Astrocyte of the spinal cord (primary cell): Measurements from ENCODE around the gene MIB2.

Experiments used
- DNase-seq: peaks from one replicate; pipeline ENCODE4 v3.0.0; 2011; ENCODE audit warnings: low read depth, low spot score
- H3K4me3 ChIP-seq: 2 replicates; pipeline ENCODE4 v1.5.1; 2011; ENCODE audit warnings: low read depth, mild to moderate bottlenecking, low read length, moderate library complexity
- in situ Hi-C: cut with HindIII; loops from 2 replicates; pipeline ENCODE4 v1.10.0; 2017; ENCODE audit warnings: low sequenced_read_pairs
- TF ChIP-seq, protein P1 (sequence below): IDR thresholded peaks from 2 replicates; pipeline ENCODE4 v1.5.1; 2012; ENCODE audit warnings: low read depth, mild to moderate bottlenecking, low read length, inconsistent platforms

MIB2 gene

DNA sequence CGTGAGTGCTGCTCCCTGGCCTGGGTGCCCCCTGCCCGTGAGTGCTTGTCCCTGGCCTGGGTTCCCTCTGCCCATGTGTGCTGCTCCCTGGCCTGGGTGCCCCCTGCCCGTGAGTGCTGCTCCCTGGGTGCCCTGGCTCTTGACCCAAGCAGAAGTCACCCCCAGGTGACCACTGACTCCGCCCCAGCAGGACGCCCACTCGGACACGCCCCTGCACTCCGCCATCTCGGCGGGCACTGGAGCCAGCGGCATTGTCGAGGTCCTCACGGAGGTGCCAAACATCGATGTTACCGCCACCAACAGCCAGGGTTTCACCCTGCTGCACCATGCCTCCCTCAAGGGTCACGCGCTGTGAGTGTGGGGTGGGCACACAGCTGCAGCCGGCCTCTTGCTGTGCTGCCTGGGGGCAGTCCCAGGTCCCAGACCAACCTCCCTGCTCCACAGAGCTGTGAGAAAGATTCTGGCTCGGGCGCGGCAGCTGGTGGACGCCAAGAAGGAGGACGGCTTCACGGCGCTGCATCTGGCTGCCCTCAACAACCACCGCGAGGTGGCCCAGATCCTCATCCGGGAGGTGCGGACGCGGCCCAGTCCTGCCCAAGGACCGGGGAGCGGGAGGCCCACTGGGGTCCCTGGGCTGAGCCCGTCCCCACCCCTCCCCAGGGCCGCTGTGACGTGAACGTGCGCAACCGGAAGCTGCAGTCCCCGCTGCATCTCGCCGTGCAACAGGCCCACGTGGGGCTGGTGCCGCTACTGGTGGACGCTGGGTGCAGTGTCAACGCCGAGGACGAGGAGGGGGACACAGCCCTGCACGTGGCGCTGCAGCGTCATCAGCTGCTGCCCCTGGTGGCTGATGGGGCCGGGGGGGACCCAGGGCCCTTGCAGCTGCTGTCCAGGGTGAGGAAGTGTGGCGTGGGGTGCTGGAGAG is 12.8 kb downstream of the MIB2 start:
- in situ Hi-C loops = no loop called here
- TF ChIP-seq, protein P1, sequence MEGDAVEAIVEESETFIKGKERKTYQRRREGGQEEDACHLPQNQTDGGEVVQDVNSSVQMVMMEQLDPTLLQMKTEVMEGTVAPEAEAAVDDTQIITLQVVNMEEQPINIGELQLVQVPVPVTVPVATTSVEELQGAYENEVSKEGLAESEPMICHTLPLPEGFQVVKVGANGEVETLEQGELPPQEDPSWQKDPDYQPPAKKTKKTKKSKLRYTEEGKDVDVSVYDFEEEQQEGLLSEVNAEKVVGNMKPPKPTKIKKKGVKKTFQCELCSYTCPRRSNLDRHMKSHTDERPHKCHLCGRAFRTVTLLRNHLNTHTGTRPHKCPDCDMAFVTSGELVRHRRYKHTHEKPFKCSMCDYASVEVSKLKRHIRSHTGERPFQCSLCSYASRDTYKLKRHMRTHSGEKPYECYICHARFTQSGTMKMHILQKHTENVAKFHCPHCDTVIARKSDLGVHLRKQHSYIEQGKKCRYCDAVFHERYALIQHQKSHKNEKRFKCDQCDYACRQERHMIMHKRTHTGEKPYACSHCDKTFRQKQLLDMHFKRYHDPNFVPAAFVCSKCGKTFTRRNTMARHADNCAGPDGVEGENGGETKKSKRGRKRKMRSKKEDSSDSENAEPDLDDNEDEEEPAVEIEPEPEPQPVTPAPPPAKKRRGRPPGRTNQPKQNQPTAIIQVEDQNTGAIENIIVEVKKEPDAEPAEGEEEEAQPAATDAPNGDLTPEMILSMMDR = no peak
- no peak for DNase-seq
- no peak overlapping the region for H3K4me3 ChIP-seq

DNA sequence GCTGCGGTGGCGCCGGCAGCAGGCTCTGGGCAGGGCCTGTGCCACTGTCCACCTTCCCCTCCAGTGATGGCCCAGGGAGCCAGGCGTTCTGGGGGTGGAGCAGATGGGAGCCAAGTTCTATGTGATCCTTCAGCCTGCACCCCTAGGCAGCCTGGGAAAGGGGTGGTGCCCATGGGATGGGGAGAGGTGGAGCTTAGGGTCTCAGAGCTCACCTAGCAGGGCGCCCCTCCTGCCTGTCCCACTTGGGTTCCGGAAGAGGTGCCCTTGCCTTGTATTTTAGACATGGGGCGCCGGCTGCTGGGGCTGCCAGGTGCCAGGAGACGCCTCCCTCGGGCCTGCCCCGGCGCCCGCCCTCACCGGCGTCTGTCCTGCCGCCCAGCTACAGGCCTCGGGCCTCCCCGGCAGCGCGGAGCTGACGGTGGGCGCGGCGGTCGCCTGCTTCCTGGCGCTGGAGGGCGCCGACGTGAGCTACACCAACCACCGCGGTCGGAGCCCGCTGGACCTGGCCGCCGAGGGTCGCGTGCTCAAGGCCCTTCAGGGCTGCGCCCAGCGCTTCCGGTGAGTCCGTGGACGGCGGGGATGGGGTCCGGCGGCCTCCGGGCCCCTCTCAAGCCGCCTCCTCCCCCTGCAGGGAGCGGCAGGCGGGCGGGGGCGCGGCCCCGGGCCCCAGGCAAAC is 13.6 kb downstream of the MIB2 start:
- in situ Hi-C loops = no loop called here
- no peak for DNase-seq
- no peak overlapping the region for H3K4me3 ChIP-seq

DNA sequence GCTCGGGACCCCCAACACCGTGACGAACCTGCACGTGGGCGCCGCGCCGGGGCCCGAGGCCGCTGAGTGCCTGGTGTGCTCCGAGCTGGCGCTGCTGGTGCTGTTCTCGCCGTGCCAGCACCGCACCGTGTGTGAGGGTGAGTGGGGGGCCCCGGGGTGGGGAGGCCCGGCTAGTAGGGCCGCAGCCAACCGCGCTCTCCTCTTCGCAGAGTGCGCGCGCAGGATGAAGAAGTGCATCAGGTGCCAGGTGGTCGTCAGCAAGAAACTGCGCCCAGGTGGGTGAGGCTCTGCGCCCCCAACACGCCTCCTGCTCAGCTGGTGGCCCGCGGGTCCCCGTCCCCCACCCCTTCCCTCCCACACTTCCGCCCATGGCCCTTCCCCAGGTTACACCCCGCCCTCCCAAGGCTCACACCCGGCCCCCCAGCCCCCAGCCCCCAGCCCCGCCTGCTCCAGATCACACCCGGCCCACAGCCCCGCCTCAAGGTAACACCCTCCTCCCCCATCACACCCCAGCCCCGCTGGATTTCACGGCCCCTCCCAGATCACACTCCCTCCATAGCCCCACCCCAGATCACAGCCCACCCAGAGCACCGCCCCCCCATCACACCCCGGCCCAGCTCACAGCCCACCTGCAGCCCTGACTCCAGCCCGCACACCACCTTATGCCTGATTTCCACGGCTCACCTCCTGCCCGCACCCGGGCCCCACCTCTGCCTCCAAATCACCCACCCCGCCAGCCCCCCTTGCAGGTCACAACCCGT is 14.3 kb downstream of the MIB2 start:
- in situ Hi-C loops = no loop called here
- TF ChIP-seq, protein P1 = no peak
- no peak overlapping the region for H3K4me3 ChIP-seq
- no peak for DNase-seq

More for the DNA sequence above, 13.6 kb downstream of the MIB2 start:
- TF ChIP-seq, protein P1 = no peak

DNA sequence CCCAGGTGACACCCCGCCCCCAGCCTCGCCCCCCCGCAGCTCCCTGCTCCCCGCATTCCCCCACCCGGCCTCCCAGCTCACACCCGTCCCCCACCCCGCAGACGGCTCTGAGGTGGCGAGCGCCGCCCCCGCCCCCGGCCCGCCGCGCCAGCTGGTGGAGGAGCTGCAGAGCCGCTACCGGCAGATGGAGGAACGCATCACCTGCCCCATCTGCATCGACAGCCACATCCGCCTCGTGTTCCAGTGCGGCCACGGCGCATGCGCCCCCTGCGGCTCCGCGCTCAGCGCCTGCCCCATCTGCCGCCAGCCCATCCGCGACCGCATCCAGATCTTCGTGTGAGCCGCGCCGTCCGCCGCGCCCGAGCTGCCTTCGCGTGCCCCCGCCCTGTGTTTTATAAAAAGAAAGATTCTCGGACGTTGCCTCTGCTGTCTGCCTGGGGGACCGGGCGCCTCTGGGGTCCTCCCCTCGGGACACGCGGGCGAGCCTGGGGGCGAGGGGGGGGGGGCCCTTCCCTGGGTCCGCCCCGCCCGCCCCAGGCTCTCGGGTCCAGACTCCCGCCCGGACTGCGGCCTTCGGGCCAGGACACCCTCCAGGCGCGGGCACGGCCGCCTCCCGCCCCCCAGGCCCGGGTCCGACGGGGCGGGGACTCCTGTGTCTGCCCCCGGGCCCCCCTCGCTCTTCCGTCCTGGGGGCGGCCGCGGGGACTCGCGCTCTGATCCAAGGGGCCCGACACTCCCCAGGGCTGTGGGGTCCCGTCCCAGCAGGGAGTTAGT is 15.1 kb downstream of the MIB2 start:
- in situ Hi-C loops = no loop called here
- TF ChIP-seq, protein P1 = no peak
- DNase-seq = peak; percentile 50
- H3K4me3 ChIP-seq = no peak overlapping the region

DNA sequence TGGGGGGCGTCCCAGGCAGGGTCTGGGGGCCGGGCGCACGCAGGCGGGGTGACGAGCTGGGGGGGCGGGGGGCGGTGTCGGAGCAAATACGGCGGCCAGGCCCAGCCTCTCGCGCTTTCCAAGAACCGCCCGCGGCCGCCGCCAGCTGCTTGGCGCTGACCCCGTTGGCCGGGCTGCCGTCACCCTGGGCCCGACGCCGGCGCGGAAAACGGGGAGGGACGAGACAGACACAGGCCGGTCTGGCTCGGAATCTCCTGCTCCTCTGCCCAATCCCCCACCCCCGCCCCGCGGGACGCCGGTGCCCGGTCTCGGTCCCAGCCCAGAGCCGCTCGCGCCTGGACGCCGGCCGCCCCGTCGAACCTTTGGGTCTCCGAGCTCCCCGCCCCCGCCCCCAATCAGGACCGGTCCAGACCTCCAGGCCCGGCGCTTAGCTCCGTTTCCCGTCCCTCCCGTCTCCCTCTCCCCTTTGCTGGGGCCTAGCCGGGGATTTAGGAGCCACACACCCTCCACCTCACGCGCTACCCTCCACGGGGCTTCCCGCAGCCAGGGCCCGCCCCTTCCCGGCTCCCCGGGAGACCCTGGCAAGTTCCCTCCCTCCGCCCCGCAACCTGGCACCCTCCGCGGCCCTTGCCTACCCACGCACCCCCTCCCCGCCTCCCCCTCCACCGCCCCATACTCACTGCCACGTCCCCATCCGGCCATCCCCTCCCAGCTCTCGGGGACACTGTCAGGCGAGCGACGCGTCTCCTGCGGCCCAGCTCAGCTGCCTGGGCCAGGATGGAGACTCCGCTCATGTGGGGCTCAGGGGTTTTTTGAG is 15.9 kb downstream of the MIB2 start:
- TF ChIP-seq, protein P1 = no peak
- no peak overlapping the region for H3K4me3 ChIP-seq
- in situ Hi-C loops = no loop called here
- no peak for DNase-seq
